Muscle layer of duodenum (tissue), 2 donors: ENCODE results near the gene HHEX.

Experiments
- H3K27ac ChIP-seq: one replicate; pipeline ENCODE4 v1.7.0; 2013; ENCODE audit warnings: mild to moderate bottlenecking, low read length
- H3K27me3 ChIP-seq: one replicate; pipeline ENCODE4 v1.7.0; 2013; ENCODE audit warnings: low read depth, mild to moderate bottlenecking, control low read depth, low read length
- H3K36me3 ChIP-seq, 2 donors: one replicate each; pipeline ENCODE4 v1.7.0; 2013; ENCODE audit warnings: low read length in 2 of 2, control low read depth in 1 of 2, mild to moderate bottlenecking in 1 of 2; ENCODE audit not compliant: insufficient read depth in 2 of 2, control insufficient read depth in 1 of 2
- H3K4me1 ChIP-seq, 2 donors: one replicate each; pipeline ENCODE4 v1.7.0; 2013; ENCODE audit warnings: low read length in 2 of 2, mild to moderate bottlenecking in 2 of 2, control low read depth in 1 of 2, moderate library complexity in 1 of 2; ENCODE audit not compliant: insufficient read depth in 2 of 2, control insufficient read depth in 1 of 2
- H3K4me3 ChIP-seq, 2 donors: one replicate each; pipeline ENCODE4 v1.7.0; 2013; ENCODE audit warnings: low read length in 2 of 2, low read depth in 1 of 2, mild to moderate bottlenecking in 1 of 2
- H3K9me3 ChIP-seq, 2 donors: one replicate each; pipeline ENCODE4 v1.7.0; 2013; ENCODE audit warnings: low read length in 2 of 2, control low read depth in 1 of 2, mild to moderate bottlenecking in 1 of 2; ENCODE audit not compliant: control insufficient read depth in 1 of 2
- donor health status: healthy.

The HHEX gene

GRCh38 chr10:92695679-92696605 is 6.2 kb downstream of the HHEX start:
- Histone ChIP-seq H3K27ac (no peak overlapping the region), H3K36me3 (peaks cover 0 to 3% of the 10 kb centered on the region in 2 donors), H3K9me3 (no peaks in the 10 kb centered on the region), H3K27me3 (peaks cover 13% of the 10 kb centered on the region), H3K4me3 (no peak overlapping the region), H3K4me1 (peaks cover 0 to 16% of the 10 kb centered on the region in 2 donors)

GRCh38 chr10:92696606-92697383 is 7.0 kb downstream of the HHEX start:
- Histone ChIP-seq H3K27ac (no peak overlapping the region), H3K36me3 (peaks cover 0 to 3% of the 10 kb centered on the region in 2 donors), H3K4me3 (no peak overlapping the region), H3K4me1 (peaks cover 0 to 16% of the 10 kb centered on the region in 2 donors), H3K9me3 (no peaks in the 10 kb centered on the region), H3K27me3 (peaks cover 15% of the 10 kb centered on the region)

DNA sequence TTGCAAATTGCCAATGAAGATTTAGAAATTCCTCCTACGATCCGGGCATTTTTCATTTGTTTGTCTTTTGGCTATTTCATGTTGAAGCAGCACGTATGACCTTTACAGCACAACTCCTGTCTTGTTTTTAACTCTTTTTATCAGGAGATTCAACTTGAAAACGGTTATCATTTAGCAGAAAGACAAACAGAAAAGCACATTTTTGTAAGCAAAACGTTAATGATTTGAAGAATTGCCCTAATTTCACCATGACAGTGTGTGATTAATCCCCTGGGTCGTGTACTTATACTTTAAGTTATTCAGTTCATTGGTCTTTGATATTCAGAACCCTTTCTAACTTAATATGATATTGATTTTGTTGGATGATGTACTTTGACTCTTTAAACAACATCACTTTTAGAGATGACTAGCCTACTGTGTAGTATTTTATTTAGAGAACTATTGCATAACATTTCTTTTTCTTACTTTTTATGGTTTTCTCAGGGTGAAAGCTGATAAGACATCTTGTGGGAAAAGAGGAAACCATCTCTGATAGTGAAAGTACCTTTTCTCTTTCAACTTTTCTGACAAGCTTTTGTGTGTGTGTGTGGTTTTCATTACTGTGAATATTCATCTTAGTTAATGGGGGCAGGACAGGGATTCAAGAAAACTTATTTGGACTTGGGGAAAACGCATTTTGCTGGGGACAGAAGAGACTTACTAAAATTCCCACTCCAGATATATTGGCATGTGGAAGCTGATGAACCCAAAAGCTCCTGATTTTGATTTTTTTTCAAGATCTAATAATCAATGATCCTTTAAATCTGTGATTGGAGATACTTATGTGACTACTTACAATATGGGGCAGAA is 8.1 kb downstream of the HHEX start:
- Histone ChIP-seq H3K36me3 (no peaks in the 10 kb centered on the region), H3K27ac (no peak overlapping the region), H3K27me3 (peaks cover 15% of the 10 kb centered on the region), H3K4me1 (peaks cover 0 to 12% of the 10 kb centered on the region in 2 donors), H3K9me3 (no peaks in the 10 kb centered on the region), H3K4me3 (no peak overlapping the region)

- Histone ChIP-seq H3K36me3 (no peaks in the 10 kb centered on the region), H3K27me3 (peaks cover 15% of the 10 kb centered on the region), H3K27ac (no peak overlapping the region), H3K4me3 (peak overlapping the region; percentile 50 to 53), H3K4me1 (peaks cover 0 to 12% of the 10 kb centered on the region in 2 donors), H3K9me3 (no peaks in the 10 kb centered on the region)
These were observed 9.4 kb downstream of the HHEX start for GRCh38 chr10:92699193-92699517.

DNA sequence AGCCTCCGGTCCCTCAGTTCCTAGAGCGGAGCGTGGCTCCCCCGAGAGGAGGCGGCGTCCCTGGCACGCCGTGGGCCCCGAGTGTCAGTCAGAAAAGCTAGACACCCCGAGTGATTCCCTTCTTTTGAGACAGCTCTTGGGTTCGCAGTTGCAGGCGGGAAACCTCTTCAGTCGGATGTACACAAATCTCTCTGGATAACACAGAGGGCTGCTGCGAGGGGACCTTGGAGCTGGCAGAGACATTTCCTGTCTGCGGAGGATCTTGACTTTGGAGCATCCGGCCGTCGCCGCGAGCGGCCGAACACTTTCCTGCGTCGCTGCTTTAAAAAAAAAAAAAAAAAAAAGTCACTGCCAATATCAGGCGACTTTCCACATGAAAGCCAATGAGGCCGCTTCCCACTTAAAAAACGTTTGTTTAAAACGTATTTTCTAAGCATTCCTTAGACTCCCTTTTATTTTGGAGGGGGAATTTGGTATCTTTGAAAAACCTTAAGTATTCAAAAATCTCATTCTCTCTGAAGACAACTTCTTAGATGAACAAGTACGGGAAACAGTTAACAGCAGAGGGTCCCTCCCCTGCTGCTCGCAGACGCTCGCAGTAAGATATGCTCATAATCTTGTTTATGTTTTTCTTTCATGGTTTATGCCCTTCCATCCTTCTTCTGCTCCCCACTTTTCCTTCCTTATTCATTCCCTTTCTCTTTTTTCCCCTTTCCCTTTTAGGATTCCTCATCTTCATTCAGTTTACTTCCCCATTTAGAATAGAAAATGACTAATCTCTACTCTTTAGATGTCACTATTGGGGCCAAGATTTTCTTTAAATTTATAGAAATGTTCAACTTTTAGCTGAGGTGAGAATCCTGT is 10.0 kb downstream of the HHEX start:
- Histone ChIP-seq H3K4me3 (peak overlapping the region; percentile 50 to 53), H3K27me3 (peaks cover 15% of the 10 kb centered on the region), H3K27ac (no peak overlapping the region), H3K9me3 (no peaks in the 10 kb centered on the region), H3K4me1 (peaks cover 0 to 12% of the 10 kb centered on the region in 2 donors), H3K36me3 (no peaks in the 10 kb centered on the region)

GRCh38 chr10:92702301-92702916 is 12.7 kb downstream of the HHEX start:
- Histone ChIP-seq H3K4me1 (peaks cover 0 to 12% of the 10 kb centered on the region in 2 donors), H3K36me3 (no peaks in the 10 kb centered on the region), H3K9me3 (no peaks in the 10 kb centered on the region), H3K27ac (no peak overlapping the region), H3K4me3 (no peak overlapping the region), H3K27me3 (peaks cover 7% of the 10 kb centered on the region)

GRCh38 chr10:92712016-92712889 is 22.5 kb downstream of the HHEX start:
- no peak overlapping the region for H3K27ac ChIP-seq
- H3K9me3 ChIP-seq, result no peaks in the 10 kb centered on the region
- no peaks in the 10 kb centered on the region for H3K4me1 ChIP-seq
- no peaks in the 10 kb centered on the region for H3K36me3 ChIP-seq
- H3K4me3 ChIP-seq, result no peak overlapping the region
- no peaks in the 10 kb centered on the region for H3K27me3 ChIP-seq

GRCh38 chr10:92714152-92714845 is 24.5 kb downstream of the HHEX start:
- Histone ChIP-seq H3K36me3 (no peaks in the 10 kb centered on the region), H3K9me3 (no peaks in the 10 kb centered on the region), H3K4me3 (no peak overlapping the region), H3K27me3 (no peaks in the 10 kb centered on the region), H3K4me1 (no peaks in the 10 kb centered on the region), H3K27ac (no peak overlapping the region)

- no peaks in the 10 kb centered on the region for H3K36me3 ChIP-seq
- no peak overlapping the region for H3K27ac ChIP-seq
- no peaks in the 10 kb centered on the region for H3K9me3 ChIP-seq
- H3K4me1 ChIP-seq, result no peaks in the 10 kb centered on the region
- no peaks in the 10 kb centered on the region for H3K27me3 ChIP-seq
- H3K4me3 ChIP-seq, result no peak overlapping the region
These were observed 25.1 kb downstream of the HHEX start for GRCh38 chr10:92714872-92715271.
